ENCODE results near the gene PDHX. TPM values are rescaled to one million over a fixed set of nuclear protein-coding genes. Genes with fewer than 3 reads are reported as not detected.
A peak's percentile ranks its signal among the peaks of the same experiment; 100 is the strongest.
"Not testable (repeated sequence)": the region's sequence is repeated elsewhere in the genome, so short reads cannot be mapped to it uniquely, and the experiment has no call there.

PDHX gene
- total RNA-seq, 1 donor from 2014 or later: 35.7 TPM

DNA sequence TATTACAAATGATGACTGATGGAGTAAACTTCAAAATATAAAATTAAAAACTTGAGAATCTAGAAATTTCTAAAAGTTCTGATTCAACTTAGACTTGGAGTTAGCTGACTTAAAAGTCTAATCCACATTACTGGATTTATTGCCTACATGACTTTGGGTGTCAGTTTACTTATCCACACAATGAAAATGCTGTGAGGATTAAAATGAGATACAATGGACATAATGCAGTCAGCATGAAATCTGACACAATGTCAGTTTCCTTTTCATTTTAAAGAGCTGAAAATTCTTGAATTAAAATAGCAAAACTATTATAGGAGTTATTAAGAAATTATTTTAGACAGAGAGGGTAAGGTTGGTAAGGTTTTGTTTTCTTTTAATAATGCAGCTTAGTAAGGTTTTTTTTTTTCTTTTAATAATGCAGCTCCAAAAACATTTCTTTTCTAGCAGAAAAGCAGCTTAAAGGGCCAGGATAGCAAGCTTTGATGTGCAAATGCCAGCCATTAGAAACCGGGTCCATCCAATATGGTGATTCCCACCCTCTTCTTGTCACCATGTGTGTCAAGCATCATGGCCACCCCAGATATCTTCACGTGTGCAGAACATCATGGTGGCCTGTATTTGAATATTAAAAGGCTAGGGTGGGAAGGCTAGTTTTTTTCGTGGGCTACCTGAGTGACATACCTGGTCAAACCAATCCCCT is 19.1 kb upstream of the PDHX start:
- Mint-ChIP-seq H3K27ac (no peak overlapping the region), H3K27me3 (no peaks in the 10 kb centered on the region), H3K4me1 (no peaks in the 10 kb centered on the region), H3K36me3 (ENCODE audit: low read depth) (peaks cover 30% of the 10 kb centered on the region), H3K4me3 (no peak overlapping the region), H3K9me3 (peaks cover 22% of the 10 kb centered on the region)
- intact Hi-C loops (cut with micrococcal nuclease): no loop called here
- peak; percentile 1 for DNase-seq

DNA sequence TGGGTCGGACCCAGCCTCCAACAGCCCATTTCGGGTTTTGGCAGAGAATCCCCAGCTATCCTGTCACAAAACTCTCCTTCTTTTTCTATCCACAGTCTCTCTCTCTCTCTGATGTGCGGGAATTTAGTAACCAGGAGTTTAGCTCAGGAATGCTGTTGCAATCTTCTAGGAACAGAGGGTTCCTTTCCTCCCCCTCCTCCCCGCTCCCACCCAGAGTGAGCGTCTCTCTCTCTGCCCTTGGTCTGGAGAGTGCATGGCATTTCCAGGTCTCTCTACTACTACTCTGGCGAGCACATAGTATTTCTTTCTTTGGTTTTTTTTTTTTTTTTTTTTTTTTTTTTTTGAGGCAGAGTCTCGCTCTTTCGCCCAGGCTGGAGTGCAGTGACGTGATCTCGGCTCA is 17.9 kb upstream of the PDHX start:
- intact Hi-C loops (cut with micrococcal nuclease): no loop called here
- H3K27ac Mint-ChIP-seq: no peak overlapping the region
- no peaks in the 10 kb centered on the region for H3K27me3 Mint-ChIP-seq
- no peak for DNase-seq
- no peak overlapping the region for H3K4me3 Mint-ChIP-seq
- peaks cover 22% of the 10 kb centered on the region for H3K9me3 Mint-ChIP-seq
- no peaks in the 10 kb centered on the region for H3K4me1 Mint-ChIP-seq
- H3K36me3 Mint-ChIP-seq (ENCODE audit: low read depth): peaks cover 35% of the 10 kb centered on the region

DNA sequence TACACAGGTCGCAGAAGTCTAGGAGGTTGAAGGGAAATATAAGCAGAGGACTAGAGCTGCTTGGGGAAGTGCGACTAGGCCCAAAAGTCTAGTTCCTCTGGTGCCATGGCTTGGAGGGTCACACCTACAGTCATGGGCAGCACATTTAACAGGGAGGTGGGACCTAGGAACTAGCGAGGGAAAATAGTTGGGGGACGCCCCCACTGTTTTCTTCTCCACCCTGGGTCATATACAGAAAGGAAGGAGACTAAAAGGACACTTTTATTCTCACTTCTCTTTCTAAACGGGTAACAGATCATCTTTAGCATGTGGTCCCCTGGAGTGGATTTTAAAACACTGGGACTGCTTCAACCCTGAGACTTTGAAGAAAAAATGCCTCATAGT is 16.8 kb upstream of the PDHX start:
- Mint-ChIP-seq H3K27ac (no peak overlapping the region), H3K36me3 (ENCODE audit: low read depth) (peaks cover 43% of the 10 kb centered on the region), H3K9me3 (peaks cover 26% of the 10 kb centered on the region), H3K4me1 (no peaks in the 10 kb centered on the region), H3K27me3 (no peaks in the 10 kb centered on the region), H3K4me3 (no peak overlapping the region)
- DNase-seq: no peak
- intact Hi-C loops (cut with micrococcal nuclease): no loop called here

DNA sequence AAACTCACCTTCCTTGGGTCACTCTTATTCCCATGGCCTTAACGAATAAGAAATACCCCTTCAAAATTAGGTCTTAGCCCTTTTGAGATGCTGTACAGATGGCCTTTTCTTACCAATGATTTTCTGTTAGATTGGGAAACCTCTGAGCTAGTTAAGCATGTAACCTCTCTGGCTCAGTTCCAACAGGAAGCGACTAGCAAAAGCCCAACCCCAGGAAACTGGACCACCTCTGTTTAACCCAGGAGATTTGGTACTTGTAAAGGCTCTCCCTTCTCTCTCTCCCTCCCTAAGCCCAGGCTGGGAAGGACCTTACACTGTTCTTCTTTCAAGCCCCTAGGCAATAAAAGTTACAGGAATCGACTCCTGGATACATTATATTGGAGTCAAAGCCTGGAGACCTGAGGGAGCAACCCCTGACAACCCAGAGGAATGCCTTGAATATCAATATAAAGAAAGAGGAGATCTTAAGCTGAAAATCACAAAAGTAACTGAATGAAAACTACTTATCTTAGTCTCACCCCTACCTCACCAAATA is 11.9 kb upstream of the PDHX start:
- intact Hi-C loops (cut with micrococcal nuclease): no loop called here
- no peaks in the 10 kb centered on the region for H3K4me1 Mint-ChIP-seq
- peaks cover 31% of the 10 kb centered on the region for H3K36me3 Mint-ChIP-seq (ENCODE audit: low read depth)
- H3K4me3 Mint-ChIP-seq: no peak overlapping the region
- DNase-seq: no peak
- H3K9me3 Mint-ChIP-seq: peaks cover 15% of the 10 kb centered on the region
- H3K27ac Mint-ChIP-seq: no peak overlapping the region
- no peaks in the 10 kb centered on the region for H3K27me3 Mint-ChIP-seq

DNA sequence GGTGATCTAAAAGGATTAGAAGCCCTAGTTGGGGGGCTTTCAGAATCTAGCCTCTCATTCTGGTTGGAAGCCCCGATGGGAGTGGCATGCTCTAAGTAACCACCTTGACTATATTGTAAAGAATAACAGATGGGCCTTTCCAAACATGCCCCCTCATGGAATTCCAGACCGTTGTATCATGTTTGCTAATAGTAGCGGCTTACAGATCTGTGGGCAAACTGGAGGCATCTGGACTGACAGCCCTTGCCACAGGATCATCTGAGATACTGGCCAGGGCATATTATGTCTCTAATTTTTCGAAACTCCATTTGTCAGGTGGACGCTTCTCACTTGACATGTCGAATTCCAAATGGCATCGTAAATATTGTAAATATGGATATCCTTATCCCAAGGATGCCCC is 10.8 kb upstream of the PDHX start:
- Mint-ChIP-seq H3K27me3 (no peaks in the 10 kb centered on the region), H3K4me1 (no peaks in the 10 kb centered on the region), H3K27ac (no peak overlapping the region), H3K4me3 (no peak overlapping the region), H3K9me3 (peaks cover 8% of the 10 kb centered on the region), H3K36me3 (ENCODE audit: low read depth) (peaks cover 25% of the 10 kb centered on the region)
- DNase-seq: no peak
- intact Hi-C loops (cut with micrococcal nuclease): no loop called here

DNA sequence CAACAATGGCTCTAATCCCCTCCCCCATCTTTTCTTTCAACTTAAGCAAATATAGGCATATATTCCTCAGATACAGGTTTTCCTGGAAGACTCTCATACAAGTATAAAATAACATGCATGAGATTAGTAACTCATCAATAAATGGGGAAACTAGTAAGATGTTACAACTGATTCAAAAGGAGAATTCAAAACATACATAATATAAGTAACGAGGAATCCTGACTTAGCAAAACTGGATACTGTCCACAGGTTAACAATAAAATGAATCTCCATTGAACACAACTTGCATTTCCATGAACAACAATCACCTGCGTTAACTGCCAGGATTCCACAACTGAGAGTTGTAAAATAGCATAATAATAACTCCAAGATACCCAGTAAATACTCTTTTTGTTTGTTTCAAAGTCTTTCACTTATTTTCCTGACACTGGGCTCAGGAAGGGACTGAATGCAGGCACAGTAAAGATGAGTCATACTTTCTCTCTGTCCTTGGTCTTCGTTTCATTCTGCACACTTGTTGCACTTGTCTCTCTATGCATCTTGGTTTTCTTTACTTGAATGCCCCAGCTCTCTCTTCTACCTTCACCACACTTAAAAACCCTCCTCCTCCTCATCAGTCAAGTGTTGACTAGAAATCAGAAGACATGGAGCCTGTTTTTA is 8.4 kb upstream of the PDHX start:
- H3K27me3 Mint-ChIP-seq: no peaks in the 10 kb centered on the region

DNA sequence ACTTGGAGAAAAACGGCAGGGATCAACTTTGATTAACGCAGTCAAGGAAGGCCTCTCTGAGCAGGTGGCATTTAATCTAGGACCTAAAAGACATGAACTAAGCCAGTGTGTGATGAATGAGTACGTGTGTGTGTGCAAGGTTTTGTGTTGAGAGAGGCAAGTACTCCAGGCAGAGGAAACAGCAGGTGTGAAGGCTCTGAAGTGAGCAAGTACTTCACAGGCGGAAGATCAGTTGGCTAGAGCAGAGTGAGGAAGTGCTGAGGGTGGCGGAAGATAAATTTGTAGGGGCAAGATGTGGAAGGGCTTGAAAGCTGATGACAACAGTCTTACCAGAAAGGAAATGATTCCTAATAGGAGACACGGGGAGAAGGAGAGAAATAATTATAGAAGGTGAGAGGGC is 7.0 kb upstream of the PDHX start:
- Mint-ChIP-seq H3K27ac (no peak overlapping the region), H3K4me1 (peaks cover 4% of the 10 kb centered on the region), H3K36me3 (ENCODE audit: low read depth) (peaks cover 17% of the 10 kb centered on the region), H3K27me3 (no peaks in the 10 kb centered on the region), H3K4me3 (no peak overlapping the region), H3K9me3 (peaks cover 6% of the 10 kb centered on the region)
- intact Hi-C loops (cut with micrococcal nuclease): no loop called here
- no peak for DNase-seq

More for the DNA sequence above, 8.4 kb upstream of the PDHX start:
- H3K9me3 Mint-ChIP-seq: peaks cover 8% of the 10 kb centered on the region
- H3K27ac Mint-ChIP-seq: no peak overlapping the region
- H3K36me3 Mint-ChIP-seq (ENCODE audit: low read depth): peaks cover 20% of the 10 kb centered on the region
- intact Hi-C loops (cut with micrococcal nuclease): no loop called here
- no peak for DNase-seq
- no peaks in the 10 kb centered on the region for H3K4me1 Mint-ChIP-seq
- H3K4me3 Mint-ChIP-seq: no peak overlapping the region

DNA sequence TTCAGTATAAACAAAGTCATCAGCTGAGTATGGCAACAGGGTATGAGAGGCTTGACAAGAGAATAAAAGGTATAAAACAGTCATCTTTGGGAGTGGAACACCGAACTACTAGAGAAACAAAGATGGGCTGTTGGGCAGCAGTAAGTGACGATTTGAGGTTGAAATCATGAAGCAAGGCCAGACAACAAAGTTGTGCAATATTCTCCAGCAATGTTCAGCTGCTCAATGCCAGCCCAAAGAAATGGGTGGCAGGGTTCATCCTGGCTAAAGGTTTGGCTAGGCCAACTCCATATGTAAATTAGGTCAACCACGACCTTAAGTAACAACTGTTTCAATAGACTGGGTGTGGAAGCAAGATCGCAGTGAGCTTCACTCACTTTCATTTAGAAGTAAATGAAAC is 6.5 kb upstream of the PDHX start:
- intact Hi-C loops (cut with micrococcal nuclease): loop anchor here (10.0 kb wide), 1 partner anchor 1655 kb away; the partner anchor contains the start of gene HIPK3
- Mint-ChIP-seq H3K36me3 (ENCODE audit: low read depth) (peaks cover 12% of the 10 kb centered on the region), H3K9me3 (peaks cover under 1% of the 10 kb centered on the region)

DNA sequence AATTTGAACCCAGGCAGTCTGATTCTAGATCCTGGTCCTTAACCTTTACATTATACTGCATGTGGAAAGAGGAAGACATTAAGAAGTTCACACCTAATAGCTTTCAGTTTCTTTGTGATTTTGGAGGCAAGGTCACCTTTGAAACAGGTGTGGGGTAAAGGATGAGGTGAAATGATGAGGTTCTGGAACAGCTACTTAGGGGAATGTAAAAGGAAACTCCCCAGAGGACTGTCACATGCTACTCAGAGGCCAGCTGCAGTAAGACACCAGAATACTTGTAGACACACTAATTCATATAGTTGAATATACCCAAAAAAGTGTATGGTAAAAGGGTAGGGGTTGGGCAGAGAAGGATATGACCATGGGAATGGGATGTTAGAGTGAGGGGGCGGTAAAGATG is 5.6 kb upstream of the PDHX start:
- intact Hi-C loops (cut with micrococcal nuclease): loop anchor here (10.0 kb wide), 1 partner anchor 1656 kb away; the partner anchor contains the start of gene HIPK3
- Mint-ChIP-seq H3K9me3 (no peaks in the 10 kb centered on the region), H3K27ac (no peak overlapping the region)

More for the DNA sequence above, 6.5 kb upstream of the PDHX start:
- H3K27me3 Mint-ChIP-seq: no peaks in the 10 kb centered on the region
- peaks cover 4% of the 10 kb centered on the region for H3K4me1 Mint-ChIP-seq
- no peak overlapping the region for H3K27ac Mint-ChIP-seq
- no peak for DNase-seq
- no peak overlapping the region for H3K4me3 Mint-ChIP-seq

DNA sequence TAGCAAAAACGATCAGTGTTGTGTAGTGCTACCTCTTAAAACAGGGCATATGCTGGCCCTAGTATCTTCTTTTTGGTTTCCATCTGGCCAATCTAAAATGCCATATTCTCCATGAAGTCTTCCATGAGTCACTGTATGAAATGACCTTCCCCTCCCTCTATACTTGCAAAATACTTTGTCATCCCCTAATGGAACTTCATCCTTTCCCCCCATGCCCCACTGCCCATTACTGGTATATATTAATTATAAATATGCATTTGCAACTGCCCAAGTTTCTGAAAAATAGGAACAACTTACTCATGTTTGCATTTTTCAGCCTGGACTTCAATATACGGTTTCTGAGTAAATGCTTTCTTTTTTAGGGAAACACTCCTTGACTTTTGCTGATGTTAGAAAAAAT is 4.7 kb upstream of the PDHX start:
- no peaks in the 10 kb centered on the region for H3K27me3 Mint-ChIP-seq
- no peak overlapping the region for H3K27ac Mint-ChIP-seq
- H3K9me3 Mint-ChIP-seq: no peaks in the 10 kb centered on the region
- H3K4me3 Mint-ChIP-seq: no peak overlapping the region
- DNase-seq: no peak
- H3K36me3 Mint-ChIP-seq (ENCODE audit: low read depth): peaks cover 15% of the 10 kb centered on the region
- intact Hi-C loops (cut with micrococcal nuclease): loop anchor here (10.0 kb wide), 1 partner anchor 1657 kb away; the partner anchor contains the start of gene HIPK3
- peaks cover 13% of the 10 kb centered on the region for H3K4me1 Mint-ChIP-seq

More for the DNA sequence above, 5.6 kb upstream of the PDHX start:
- Mint-ChIP-seq H3K27me3 (no peaks in the 10 kb centered on the region), H3K4me1 (peaks cover 12% of the 10 kb centered on the region), H3K36me3 (ENCODE audit: low read depth) (peaks cover 15% of the 10 kb centered on the region), H3K4me3 (no peak overlapping the region)
- no peak for DNase-seq

DNA sequence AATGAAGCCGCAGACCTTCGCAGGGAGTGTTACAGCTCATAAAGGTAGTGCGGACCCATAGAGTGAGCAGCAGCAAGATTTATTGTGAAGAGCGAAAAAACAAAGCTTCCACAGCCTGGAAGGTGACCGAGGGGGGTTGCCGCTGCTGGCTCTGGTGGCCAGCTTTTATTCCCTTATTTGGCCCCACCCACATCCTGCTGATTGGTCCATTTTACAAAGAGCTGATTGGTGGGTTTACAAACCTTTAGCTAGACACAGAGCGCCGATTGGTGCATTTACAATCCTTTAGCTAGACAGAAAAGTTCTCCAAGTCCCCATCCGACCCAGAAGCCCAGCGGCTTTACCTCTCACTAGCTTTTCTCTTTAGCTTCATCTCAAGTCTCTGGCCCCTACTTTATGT is 2.9 kb upstream of the PDHX start:
- DNase-seq, H3K27me3 Mint-ChIP-seq, H3K4me3 Mint-ChIP-seq, H3K9me3 Mint-ChIP-seq, H3K27ac Mint-ChIP-seq: not testable (repeated sequence)
- Mint-ChIP-seq H3K36me3 (ENCODE audit: low read depth) (peaks cover 18% of the 10 kb centered on the region), H3K4me1 (peaks cover 22% of the 10 kb centered on the region)
- intact Hi-C loops (cut with micrococcal nuclease): loop anchor here (10.0 kb wide), 1 partner anchor 1659 kb away; the partner anchor contains the start of gene HIPK3

DNA sequence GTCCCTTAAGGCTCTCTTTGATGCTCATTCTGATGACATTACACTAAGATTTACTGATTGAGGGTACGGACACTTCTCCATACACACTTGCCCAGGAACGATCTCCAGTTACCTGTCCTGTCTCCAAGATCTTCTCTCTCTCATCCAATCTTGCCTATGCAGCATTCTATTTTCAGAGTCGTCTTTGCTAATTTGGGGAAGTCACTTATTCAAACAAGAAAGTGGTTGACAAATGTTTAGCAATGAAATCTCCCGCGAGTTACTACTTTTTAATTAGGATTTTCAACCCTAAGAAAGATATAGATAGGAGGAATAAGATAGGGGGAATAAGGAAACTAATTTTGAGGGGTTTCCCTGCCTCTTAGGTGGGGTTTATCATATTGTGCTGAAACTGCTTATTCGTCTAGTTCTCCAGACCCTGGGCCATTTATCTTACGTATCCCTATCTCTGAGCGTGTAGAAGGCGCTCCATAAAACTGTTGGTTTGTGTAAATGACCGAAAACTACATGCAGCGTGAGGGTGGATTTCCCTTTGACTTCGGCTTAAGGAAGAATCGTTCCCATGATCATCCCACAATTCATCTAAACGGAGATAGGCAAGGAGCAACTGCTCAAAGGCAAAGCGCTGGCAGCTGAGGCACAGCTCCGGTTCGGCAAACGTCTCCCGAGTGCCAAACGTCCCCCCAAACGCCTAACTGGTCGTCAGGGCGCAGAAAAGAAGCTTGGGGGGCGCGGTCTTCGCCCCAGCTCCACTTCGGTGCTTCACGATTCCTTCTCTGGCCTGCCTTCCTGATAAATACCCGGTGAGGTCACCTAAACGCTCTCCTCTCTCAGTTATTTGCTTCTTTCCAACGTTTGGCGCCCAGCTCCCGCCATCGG is 1.0 kb upstream of the PDHX start:
- intact Hi-C loops (cut with micrococcal nuclease): loop anchor here (1.0 to 10.0 kb wide), 11 partner anchors 125 to 1661 kb away; partner anchors contain the start of genes ABTB2, CAPRIN1, HIPK3 and NAT10
- Mint-ChIP-seq H3K36me3 (ENCODE audit: low read depth) (peaks cover 19% of the 10 kb centered on the region), H3K9me3 (no peaks in the 10 kb centered on the region), H3K27me3 (no peaks in the 10 kb centered on the region), H3K4me3 (peak overlapping the region; percentile 98), H3K27ac (peak overlapping the region; percentile 95), H3K4me1 (peaks cover 25% of the 10 kb centered on the region)
- no peak for DNase-seq
